ENCODE data around the gene CNTROB. TPM values are rescaled to one million over a fixed set of nuclear protein-coding genes. Genes with fewer than 3 reads are reported as not detected.

Gene CNTROB
- total and polyA plus RNA-seq, 2 donors (not counting 1 experiment from before 2014, with no cell fraction given): 23.1 to 34.8 TPM

DNA sequence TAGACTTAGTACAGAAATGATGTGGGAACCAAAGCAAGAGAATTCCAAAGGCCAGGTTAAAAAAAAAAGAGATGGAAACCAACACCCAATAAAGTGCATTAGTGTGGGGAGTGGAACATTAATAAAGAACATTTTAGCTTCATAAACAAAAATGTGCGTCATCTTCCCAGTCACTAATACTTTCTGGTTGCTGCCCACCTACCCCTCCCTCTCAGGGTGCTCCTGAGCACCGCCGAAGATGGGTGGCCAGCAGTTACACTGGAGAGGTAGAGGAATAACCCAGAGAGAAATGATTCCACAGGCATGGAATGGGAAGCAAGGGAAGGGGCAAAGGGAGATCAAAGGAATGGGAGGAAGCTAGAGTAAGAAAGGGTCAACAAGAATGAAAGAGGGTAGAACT, 49.4 kb upstream of the CNTROB start:
- H3K4me3 Mint-ChIP-seq: no peak overlapping the region
- POLR2A ChIA-PET: interaction anchor here (1.4 kb wide), 1 partner anchor 12 kb away, joined by 3 read pairs; no protein-coding TSS in a partner anchor
- no peak overlapping the region for H3K9ac ChIP-seq (ENCODE audit: low read length)
- no peaks in the 10 kb centered on the region for H3K9me3 Mint-ChIP-seq (ENCODE audit: insufficient read depth)
- no peak overlapping the region for H2AFZ ChIP-seq (ENCODE audit: insufficient read depth, low read depth, low read length, poor library complexity, severe bottlenecking)
- no peaks in the 10 kb centered on the region for H4K20me1 ChIP-seq (ENCODE audit: control insufficient read depth, insufficient read depth, low read length, poor library complexity, severe bottlenecking)
- DNase-seq (no peak), ATAC-seq (ENCODE audit: low read depth) (no peak)
- no peak overlapping the region for H3K27ac Mint-ChIP-seq
- no peak overlapping the region for H3K4me3 ChIP-seq (ENCODE audit: control extremely low read depth in 1 of 5, extremely low read depth in 1 of 5, insufficient read depth in 1 of 5, low read depth in 2 of 5, low read length in 4 of 5)
- H3K9me3 ChIP-seq (ENCODE audit: control extremely low read depth in 1 of 3, control insufficient read depth in 2 of 3, insufficient read depth in 1 of 3, low read length in 2 of 3): no peaks in the 10 kb centered on the region
- no peaks in the 10 kb centered on the region for H3K27me3 ChIP-seq (replicated peaks in 1 of 4; ENCODE audit: control extremely low read depth in 1 of 4, control insufficient read depth in 3 of 4, insufficient read depth in 4 of 4, low read length in 3 of 4)
- peaks cover 20% of the 10 kb centered on the region for H3K79me2 ChIP-seq (ENCODE audit: control insufficient read depth, insufficient read depth, low read length)
- H3K27ac ChIP-seq (ENCODE audit: low read length in 2 of 2): no peak overlapping the region
- no peak overlapping the region for H3K4me2 ChIP-seq (replicated peaks; ENCODE audit: low read depth, low read length, poor library complexity, severe bottlenecking)
- H3K4me1 Mint-ChIP-seq: peaks cover 3% of the 10 kb centered on the region
- no peak for TF ChIP-seq EZH2 (IDR thresholded peaks at IDR 0.05; ENCODE audit: borderline replicate concordance, insufficient read depth, low read depth, low read length, poor library complexity, severe bottlenecking)
- TF ChIP-seq, protein P1, sequence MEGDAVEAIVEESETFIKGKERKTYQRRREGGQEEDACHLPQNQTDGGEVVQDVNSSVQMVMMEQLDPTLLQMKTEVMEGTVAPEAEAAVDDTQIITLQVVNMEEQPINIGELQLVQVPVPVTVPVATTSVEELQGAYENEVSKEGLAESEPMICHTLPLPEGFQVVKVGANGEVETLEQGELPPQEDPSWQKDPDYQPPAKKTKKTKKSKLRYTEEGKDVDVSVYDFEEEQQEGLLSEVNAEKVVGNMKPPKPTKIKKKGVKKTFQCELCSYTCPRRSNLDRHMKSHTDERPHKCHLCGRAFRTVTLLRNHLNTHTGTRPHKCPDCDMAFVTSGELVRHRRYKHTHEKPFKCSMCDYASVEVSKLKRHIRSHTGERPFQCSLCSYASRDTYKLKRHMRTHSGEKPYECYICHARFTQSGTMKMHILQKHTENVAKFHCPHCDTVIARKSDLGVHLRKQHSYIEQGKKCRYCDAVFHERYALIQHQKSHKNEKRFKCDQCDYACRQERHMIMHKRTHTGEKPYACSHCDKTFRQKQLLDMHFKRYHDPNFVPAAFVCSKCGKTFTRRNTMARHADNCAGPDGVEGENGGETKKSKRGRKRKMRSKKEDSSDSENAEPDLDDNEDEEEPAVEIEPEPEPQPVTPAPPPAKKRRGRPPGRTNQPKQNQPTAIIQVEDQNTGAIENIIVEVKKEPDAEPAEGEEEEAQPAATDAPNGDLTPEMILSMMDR (IDR thresholded peaks at IDR 0.05): no peak
- CTCF ChIA-PET: interaction anchor here (0.9 to 1.1 kb wide), 3 partner anchors 19 to 107 kb away, joined by 3 read pairs; partner anchors contain the start of gene TRAPPC1
- intact Hi-C loops (cut with micrococcal nuclease): loop anchor here (10.0 kb wide), 1 partner anchor 138 kb away; no protein-coding TSS in a partner anchor
- H3K4me1 ChIP-seq (ENCODE audit: control insufficient read depth in 2 of 2, insufficient read depth in 2 of 2, low read length in 2 of 2): peaks cover 36 to 43% of the 10 kb centered on the region in 2 donors
- H3K36me3 ChIP-seq (replicated peaks in 1 of 2; ENCODE audit: control extremely low read depth in 1 of 2, control insufficient read depth in 1 of 2, extremely low read depth in 1 of 2, insufficient read depth in 2 of 2, low read length in 1 of 2): no peaks in the 10 kb centered on the region
- no peaks in the 10 kb centered on the region for H3K27me3 Mint-ChIP-seq
- WGBS (ENCODE audit: insufficient coverage): 90% methylated on average over 2 of the region's 3 CpGs

DNA sequence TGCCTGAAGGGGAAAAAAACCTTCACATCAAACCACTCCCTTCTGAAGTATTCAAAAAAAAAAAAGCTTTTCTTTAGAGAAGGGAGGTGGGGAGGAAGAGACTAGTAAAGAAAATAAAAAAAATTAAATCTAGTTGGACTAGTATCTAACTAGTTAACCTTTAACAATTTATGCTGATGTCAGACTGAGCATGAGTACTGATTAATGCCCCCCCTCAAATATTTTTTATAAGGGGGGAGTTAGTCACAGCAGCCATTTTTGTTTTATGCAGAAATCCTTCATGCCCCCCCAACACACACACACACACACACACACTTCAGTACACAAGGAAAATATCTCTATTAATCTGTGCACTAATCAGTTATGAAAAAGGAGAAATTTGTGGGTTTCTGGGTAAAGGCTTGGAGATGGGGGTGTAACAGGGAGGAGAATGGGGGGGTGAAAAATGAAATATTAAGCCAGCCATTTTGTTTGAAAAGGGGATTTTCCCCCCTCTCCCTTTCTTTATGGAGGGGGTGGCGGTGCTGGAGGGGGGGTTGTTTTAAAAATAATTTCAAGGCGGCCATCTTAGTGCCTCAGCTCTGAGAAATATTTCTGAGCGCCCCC, 48.1 kb upstream of the CNTROB start:
- no peak overlapping the region for H3K27ac ChIP-seq (ENCODE audit: low read length in 2 of 2)
- Mint-ChIP-seq H3K27me3 (no peaks in the 10 kb centered on the region), H3K4me3 (peak overlapping the region; percentile 70), H3K9me3 (ENCODE audit: insufficient read depth) (no peaks in the 10 kb centered on the region), H3K27ac (peak overlapping the region; percentile 50), H3K4me1 (peaks cover 3% of the 10 kb centered on the region)
- peak overlapping the region in 3 of 5 experiments; percentile 11 to 31 (median 21) for H3K4me3 ChIP-seq (ENCODE audit: control extremely low read depth in 1 of 5, extremely low read depth in 1 of 5, insufficient read depth in 1 of 5, low read depth in 2 of 5, low read length in 4 of 5)
- DNase-seq (peak; percentile 69), ATAC-seq (ENCODE audit: low read depth) (no peak)
- no CpG with 5 or more reads among the region's 3 CpGs for WGBS (ENCODE audit: insufficient coverage)
- no peaks in the 10 kb centered on the region for H3K9me3 ChIP-seq (ENCODE audit: control extremely low read depth in 1 of 3, control insufficient read depth in 2 of 3, insufficient read depth in 1 of 3, low read length in 2 of 3)
- H3K4me1 ChIP-seq (ENCODE audit: control insufficient read depth in 2 of 2, insufficient read depth in 2 of 2, low read length in 2 of 2): peaks cover 41 to 54% of the 10 kb centered on the region in 2 donors
- no peak for TF ChIP-seq EZH2 (IDR thresholded peaks at IDR 0.05; ENCODE audit: borderline replicate concordance, insufficient read depth, low read depth, low read length, poor library complexity, severe bottlenecking)
- TF ChIP-seq, protein P1 (IDR thresholded peaks at IDR 0.05): no peak
- intact Hi-C loops (cut with micrococcal nuclease): loop anchor here (10.0 kb wide), 1 partner anchor 139 kb away; no protein-coding TSS in a partner anchor
- no peaks in the 10 kb centered on the region for H3K36me3 ChIP-seq (replicated peaks in 1 of 2; ENCODE audit: control extremely low read depth in 1 of 2, control insufficient read depth in 1 of 2, extremely low read depth in 1 of 2, insufficient read depth in 2 of 2, low read length in 1 of 2)
- no peaks in the 10 kb centered on the region for H4K20me1 ChIP-seq (ENCODE audit: control insufficient read depth, insufficient read depth, low read length, poor library complexity, severe bottlenecking)
- no peaks in the 10 kb centered on the region for H3K27me3 ChIP-seq (replicated peaks in 1 of 4; ENCODE audit: control extremely low read depth in 1 of 4, control insufficient read depth in 3 of 4, insufficient read depth in 4 of 4, low read length in 3 of 4)
- CTCF ChIA-PET: interaction anchor here (1.0 to 1.1 kb wide), 3 partner anchors 21 to 106 kb away, joined by 3 read pairs; partner anchors contain the start of gene NAA38
- peaks cover 20% of the 10 kb centered on the region for H3K79me2 ChIP-seq (ENCODE audit: control insufficient read depth, insufficient read depth, low read length)
- H3K9ac ChIP-seq (ENCODE audit: low read length): peak overlapping the region; percentile 4
- H2AFZ ChIP-seq (ENCODE audit: insufficient read depth, low read depth, low read length, poor library complexity, severe bottlenecking): peak overlapping the region; percentile 43
- POLR2A ChIA-PET: interaction anchor here (1.3 to 1.4 kb wide), 2 partner anchors 14 to 48 kb away, joined by 3 read pairs; partner anchors contain the start of genes CNTROB and TRAPPC1
- peak overlapping the region; percentile 47 for H3K4me2 ChIP-seq (replicated peaks; ENCODE audit: low read depth, low read length, poor library complexity, severe bottlenecking)
